IPS DF 4.7 (cell line): ENCODE results near the gene TMEM45B.
"Not testable (repeated sequence)": the region's sequence is repeated elsewhere in the genome, so short reads cannot be mapped to it uniquely, and the experiment has no call there.

Experiments
- DNase-seq: peaks from one replicate; pipeline ENCODE4 v3.0.0-alpha.2; 2013; ENCODE audit warnings: low spot score; ENCODE audit errors: extremely low read depth

Gene TMEM45B

GRCh38 chr11:129815596-129816461 lies at the start of gene TMEM45B:
Gene TMEM45B, plus strand, starts transcription at chr11:129815848. Its CDS starts 36,635 bp downstream, at chr11:129852483.
- DNase-seq, result no peak

GRCh38 chr11:129766898-129767604 lies 48.6 kb upstream of the TMEM45B start:
- peak; percentile 38 for DNase-seq

- DNase-seq, result no peak
These were observed 47.8 kb upstream of the TMEM45B start for GRCh38 chr11:129767827-129768226.

- no peak for DNase-seq
These were observed 47.3 kb upstream of the TMEM45B start for GRCh38 chr11:129768356-129768755.

- no peak for DNase-seq
These were observed 46.6 kb upstream of the TMEM45B start for GRCh38 chr11:129769059-129769458.

GRCh38 chr11:129770993-129771392 lies 44.7 kb upstream of the TMEM45B start:
- DNase-seq, result no peak

GRCh38 chr11:129771456-129771855 lies 44.2 kb upstream of the TMEM45B start:
- DNase-seq, result not testable (repeated sequence)

- no peak for DNase-seq
These were observed 36.8 kb upstream of the TMEM45B start for GRCh38 chr11:129778877-129779276.

GRCh38 chr11:129779342-129779741 lies 36.3 kb upstream of the TMEM45B start:
- no peak for DNase-seq

GRCh38 chr11:129785383-129786111 lies 30.1 kb upstream of the TMEM45B start:
- no peak for DNase-seq

GRCh38 chr11:129786112-129786416 lies 29.6 kb upstream of the TMEM45B start:
- DNase-seq, result not testable (repeated sequence)

- no peak for DNase-seq
These were observed 28.0 kb upstream of the TMEM45B start for GRCh38 chr11:129787532-129788155.

- DNase-seq, result no peak
These were observed 27.4 kb upstream of the TMEM45B start for GRCh38 chr11:129788278-129788677.

- no peak for DNase-seq
These were observed 25.5 kb upstream of the TMEM45B start for GRCh38 chr11:129790106-129790505.

GRCh38 chr11:129791515-129791914 lies 24.1 kb upstream of the TMEM45B start:
- no peak for DNase-seq

- no peak for DNase-seq
These were observed 23.0 kb upstream of the TMEM45B start for GRCh38 chr11:129792663-129793062.

GRCh38 chr11:129795089-129795488 lies 20.6 kb upstream of the TMEM45B start:
- DNase-seq, result no peak

GRCh38 chr11:129798212-129798611 lies 17.4 kb upstream of the TMEM45B start:
- no peak for DNase-seq

GRCh38 chr11:129800162-129800561 lies 15.5 kb upstream of the TMEM45B start:
- DNase-seq, result not testable (repeated sequence)

- no peak for DNase-seq
These were observed 15.0 kb upstream of the TMEM45B start for GRCh38 chr11:129800655-129801054.

GRCh38 chr11:129803533-129803932 lies 12.1 kb upstream of the TMEM45B start:
- no peak for DNase-seq

- DNase-seq, result no peak
These were observed 11.6 kb upstream of the TMEM45B start for GRCh38 chr11:129804012-129804411.
